ENCODE results near the gene INO80D. TPM values are rescaled to one million over a fixed set of nuclear protein-coding genes. Genes with fewer than 3 reads are reported as not detected.

INO80D gene
- total and polyA plus RNA-seq, 2 of the 8 experiments (the other 6 are each of a cell fraction or from before 2014, with no cell fraction given): 6.2 to 37.4 TPM

GRCh38 chr2:206108713-206109112 is 22.7 kb upstream of the INO80D start:
- no peak for FAIRE-seq
- Histone ChIP-seq H2BK120ac (replicated peaks; ENCODE audit: low read depth, low read length) (no peak overlapping the region), H2BK20ac (ENCODE audit: low read length) (no peak overlapping the region), H3K4me2 (ENCODE audit: insufficient read depth in 1 of 2, low read depth in 2 of 2, low read length in 2 of 2) (no peak overlapping the region), H2AK5ac (ENCODE audit: low read depth, low read length) (no peak overlapping the region), H3K36me3 (ENCODE audit: control insufficient read depth in 2 of 4, insufficient read depth in 4 of 4, low read length in 3 of 4) (no peaks in the 10 kb centered on the region), H3K9me3 (ENCODE audit: insufficient read depth in 2 of 2, low read depth in 1 of 2, low read length in 1 of 2) (no peaks in the 10 kb centered on the region), H3K18ac (ENCODE audit: extremely low read depth, low read length) (no peak overlapping the region), H3K79me2 (ENCODE audit: control insufficient read depth in 1 of 2, insufficient read depth in 2 of 2, low read length in 2 of 2) (no peaks in the 10 kb centered on the region), H3K23me2 (ENCODE audit: low read depth, low read length) (no peaks in the 10 kb centered on the region), H2BK12ac (ENCODE audit: low read depth, low read length) (no peak overlapping the region), H2BK15ac (ENCODE audit: low read length) (no peak overlapping the region), H3K79me1 (ENCODE audit: low read depth, low read length) (no peaks in the 10 kb centered on the region), H3K4me1 (replicated peaks in 1 of 4; ENCODE audit: control insufficient read depth in 3 of 4, insufficient read depth in 4 of 4, low read length in 3 of 4) (no peaks in the 10 kb centered on the region), H3K4me3 (ENCODE audit: extremely low read depth in 1 of 4, insufficient read depth in 2 of 4, low read depth in 3 of 4, low read length in 4 of 4) (no peak overlapping the region), H3K14ac (ENCODE audit: insufficient read length) (no peak overlapping the region), H3K27me3 (replicated peaks in 1 of 4; ENCODE audit: control insufficient read depth in 3 of 4, extremely low read depth in 1 of 4, insufficient read depth in 3 of 4, low read length in 3 of 4) (no peaks in the 10 kb centered on the region), H4K8ac (ENCODE audit: extremely low read depth, insufficient read depth, low read length) (no peak overlapping the region), H3K23ac (ENCODE audit: insufficient read length) (no peak overlapping the region), H4K91ac (replicated peaks; ENCODE audit: insufficient read length, low read length) (no peak overlapping the region), H2AFZ (ENCODE audit: low read length) (no peak overlapping the region), H2BK5ac (ENCODE audit: low read depth, low read length) (no peak overlapping the region), H4K20me1 (replicated peaks in 1 of 2; ENCODE audit: control insufficient read depth in 1 of 2, insufficient read depth in 2 of 2, low read length in 2 of 2) (no peaks in the 10 kb centered on the region), H3K4ac (replicated peaks; ENCODE audit: insufficient read length, low read depth, low read length) (no peak overlapping the region), H3K27ac (ENCODE audit: low read depth, low read length) (no peak overlapping the region), H4K5ac (ENCODE audit: insufficient read length, low read depth, low read length) (no peak overlapping the region), H3K9ac (replicated peaks in 1 of 4; ENCODE audit: extremely low read depth in 1 of 4, low read depth in 3 of 4, low read length in 3 of 4) (no peak overlapping the region), H3K56ac (replicated peaks; ENCODE audit: insufficient read length, low read depth, low read length) (no peak overlapping the region)
- TF ChIP-seq CEBPB (IDR thresholded peaks at IDR 0.05; ENCODE audit: low read depth, low read length) (no peak), SP2 (IDR thresholded peaks at IDR 0.05; ENCODE audit: low read length) (no peak), SP1 (IDR thresholded peaks at IDR 0.05; ENCODE audit: low read depth, low read length) (no peak), YY1 (IDR thresholded peaks at IDR 0.05; ENCODE audit: low read depth, low read length) (no peak), POU5F1 (IDR thresholded peaks at IDR 0.05; ENCODE audit: low read depth, low read length) (no peak), GABPA (IDR thresholded peaks at IDR 0.05; ENCODE audit: borderline replicate concordance, insufficient read depth, low read length) (no peak), TAF7 (optimal IDR thresholded peaks at IDR 0.05; ENCODE audit: borderline replicate concordance, low read depth, low read length) (no peak), KDM1A (IDR thresholded peaks at IDR 0.05; ENCODE audit: borderline replicate concordance, low read length) (no peak)
- no peak for DNase-seq (ENCODE audit: low read depth in 1 of 2, low spot score in 2 of 2)
- 84% methylated on average over 6 of the region's 7 CpGs; no CpG with 5 or more reads in 1 of the 2 experiments for WGBS, 2 experiments (ENCODE audit: extremely low coverage in 1 of 2, insufficient coverage in 1 of 2, insufficient read length in 1 of 2, insufficient replicate concordance in 2 of 2, low coverage in 1 of 2, low lambda C conversion rate in 2 of 2, missing lambda C conversion rate in 1 of 2)
- POLR2A ChIA-PET (ENCODE audit: partially characterized antibody): interaction anchor here (0.6 to 0.7 kb wide), 2 partner anchors 8 to 58 kb away, joined by 3 read pairs; no protein-coding TSS in a partner anchor
- CTCF ChIA-PET (ENCODE audit: partially characterized antibody): interaction anchor here (0.7 to 1.3 kb wide), 3 partner anchors 10 to 1793 kb away, joined by 3 read pairs; no protein-coding TSS in a partner anchor

Data from H1 (cell line).